Activated CD8-positive, alpha-beta memory T cell treated with anti-CD3 and anti-CD28 coated beads for 48 hours (primary cell): ENCODE measurements around the gene AMZ1.
"Not testable (repeated sequence)": the region's sequence is repeated elsewhere in the genome, so short reads cannot be mapped to it uniquely, and the experiment has no call there.

Source experiments
- DNase-seq, 3 experiments: peaks; one replicate each; pipeline ENCODE4 v3.0.0-alpha.2; 2020; ENCODE audit warnings: low read depth in 2 of 3, low spot score in 2 of 3

Gene AMZ1

DNA sequence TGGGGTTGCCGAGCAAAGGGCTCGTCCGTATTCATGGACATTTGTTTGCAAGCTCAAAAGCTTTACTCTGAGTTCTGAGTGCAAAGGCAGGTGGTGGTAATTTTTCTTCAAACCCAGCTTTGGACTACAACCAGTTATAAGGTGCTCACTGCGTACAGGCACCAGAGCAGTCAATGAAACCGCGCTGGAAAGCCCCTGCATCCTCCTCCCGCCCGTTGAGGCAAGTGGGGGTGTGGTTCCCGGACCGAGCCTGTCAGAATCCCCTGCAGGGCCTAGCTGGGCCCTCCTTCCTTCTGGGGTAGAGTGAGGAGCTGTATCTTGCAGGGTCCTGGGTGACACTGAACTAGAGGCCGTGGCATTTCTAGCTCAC, 22.3 kb downstream of the AMZ1 start:
- DNase-seq = no peak

DNA sequence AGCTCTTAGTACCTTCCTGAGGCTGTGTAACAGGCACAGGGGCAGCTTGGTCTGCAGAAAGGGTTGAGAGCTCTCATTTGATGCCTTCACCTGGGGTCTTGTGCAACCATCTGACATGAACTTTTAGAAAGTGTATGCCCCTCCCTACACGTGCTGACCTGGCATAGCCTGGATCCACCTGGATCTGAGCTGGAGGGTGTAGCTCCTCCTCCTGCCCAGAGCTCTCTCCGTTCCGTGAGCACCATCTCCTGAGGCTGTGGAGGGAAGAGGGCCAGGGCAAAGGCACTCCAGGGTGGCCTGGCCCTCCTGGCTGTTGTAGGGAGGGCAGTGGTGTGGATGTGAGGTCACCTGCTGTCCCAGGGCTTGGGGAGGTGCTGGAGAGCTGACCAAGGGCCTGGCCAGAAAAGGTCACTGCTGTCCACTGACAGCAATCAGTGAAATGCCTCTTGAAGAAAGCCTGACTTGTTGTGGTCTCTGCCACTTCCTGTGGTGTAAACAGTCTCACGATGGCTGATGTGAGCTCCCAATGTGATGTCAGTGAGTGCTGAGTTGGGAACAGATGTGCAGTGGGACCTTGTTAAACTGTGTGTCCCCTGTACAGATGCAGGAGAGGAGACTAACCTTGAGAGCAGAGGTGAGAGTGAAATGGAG, 23.0 kb downstream of the AMZ1 start:
- no peak for DNase-seq

DNA sequence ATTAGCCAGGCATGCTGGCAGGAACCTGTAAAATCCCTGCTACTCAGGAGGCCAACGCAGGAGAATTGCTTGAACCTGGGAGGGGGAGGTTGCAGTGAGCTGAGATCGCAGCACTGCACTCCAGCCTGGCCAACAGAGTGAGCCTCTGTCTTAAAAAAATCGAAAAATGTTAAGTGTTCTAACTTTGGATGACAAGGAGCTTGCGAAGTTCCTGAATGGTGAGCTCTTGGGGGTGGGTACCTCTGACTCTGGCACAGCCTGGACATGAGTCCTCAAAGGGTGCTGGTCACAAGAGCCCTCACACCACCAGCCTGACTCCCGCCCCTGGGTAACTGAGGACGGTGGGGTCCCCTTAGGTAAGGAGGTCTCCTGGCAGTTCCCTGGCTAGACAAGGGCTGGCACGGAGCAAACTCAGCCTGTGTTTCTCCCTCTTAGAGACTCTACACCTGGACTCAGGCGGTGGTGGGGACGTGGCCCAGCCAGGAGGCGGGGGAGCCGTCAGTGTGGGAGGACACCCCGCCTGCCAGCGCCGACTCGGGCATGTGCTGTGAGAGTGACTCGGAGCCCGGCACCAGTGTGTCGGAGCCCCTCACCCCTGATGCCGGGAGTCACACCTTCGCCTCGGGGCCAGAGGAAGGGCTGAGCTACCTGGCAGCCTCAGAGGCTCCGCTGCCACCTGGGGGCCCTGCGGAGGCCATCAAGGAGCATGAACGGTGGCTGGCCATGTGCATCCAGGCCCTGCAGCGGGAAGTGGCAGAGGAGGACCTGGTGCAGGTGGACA, 24.1 kb downstream of the AMZ1 start:
- DNase-seq = no peak

DNA sequence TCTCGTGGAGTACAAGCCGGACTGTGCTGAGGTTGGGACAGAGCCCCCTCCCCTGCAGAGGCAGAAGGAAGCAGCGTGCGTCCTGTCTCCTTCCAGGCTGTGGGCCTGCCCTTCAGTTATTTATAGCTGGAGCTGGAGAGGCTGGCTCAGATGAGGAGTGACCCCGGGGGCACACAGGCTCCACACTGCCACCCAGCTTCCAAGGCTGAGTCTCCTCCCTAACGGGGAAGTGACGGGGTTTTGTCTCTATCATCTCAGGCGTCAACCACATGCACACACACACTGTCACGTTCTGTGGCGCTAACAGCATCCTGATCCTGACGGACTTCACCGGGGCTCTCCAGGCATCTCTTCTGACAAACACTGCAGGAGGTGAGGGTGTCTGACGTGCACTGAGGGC, 25.4 kb downstream of the AMZ1 start:
- no peak for DNase-seq

DNA sequence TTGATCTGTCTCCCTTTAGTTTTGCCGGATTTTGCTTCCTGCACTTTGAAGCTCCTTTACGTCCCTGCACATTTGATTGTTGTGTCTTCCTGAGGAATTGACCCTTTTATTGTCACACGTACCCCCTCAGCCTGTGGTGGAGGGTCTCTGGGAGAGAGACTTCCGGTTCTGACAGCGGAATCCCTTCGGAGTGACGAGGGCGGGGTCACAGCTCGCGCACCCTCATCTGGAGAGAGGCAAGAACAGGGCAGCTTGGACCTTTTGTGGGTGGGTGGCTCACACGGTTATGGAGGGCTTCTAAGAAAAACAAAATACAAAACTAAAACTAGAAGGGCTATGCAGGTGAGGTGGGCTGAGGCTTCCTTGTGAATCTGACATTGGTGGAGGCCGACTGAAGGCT, 26.0 kb downstream of the AMZ1 start:
- DNase-seq = no peak

DNA sequence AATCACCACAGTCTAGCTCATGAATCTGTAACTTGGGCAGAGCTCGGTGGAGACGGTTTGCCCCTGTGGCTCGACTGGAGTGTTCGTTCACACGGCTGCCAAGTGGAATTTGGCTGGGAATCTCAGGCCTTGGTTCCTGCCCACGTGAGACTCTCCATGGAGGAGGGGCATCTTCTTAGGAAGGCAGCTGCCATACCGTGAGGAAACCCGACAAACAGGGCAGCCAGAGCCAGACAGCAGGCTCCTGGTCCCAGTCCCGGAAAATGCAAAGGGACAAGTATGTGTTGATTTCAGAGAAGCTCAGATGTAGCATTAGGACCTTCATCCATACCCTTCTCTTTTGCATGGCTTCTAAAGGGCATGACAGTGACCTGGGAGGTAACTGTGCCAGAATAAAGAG, 26.6 kb downstream of the AMZ1 start:
- DNase-seq = no peak

DNA sequence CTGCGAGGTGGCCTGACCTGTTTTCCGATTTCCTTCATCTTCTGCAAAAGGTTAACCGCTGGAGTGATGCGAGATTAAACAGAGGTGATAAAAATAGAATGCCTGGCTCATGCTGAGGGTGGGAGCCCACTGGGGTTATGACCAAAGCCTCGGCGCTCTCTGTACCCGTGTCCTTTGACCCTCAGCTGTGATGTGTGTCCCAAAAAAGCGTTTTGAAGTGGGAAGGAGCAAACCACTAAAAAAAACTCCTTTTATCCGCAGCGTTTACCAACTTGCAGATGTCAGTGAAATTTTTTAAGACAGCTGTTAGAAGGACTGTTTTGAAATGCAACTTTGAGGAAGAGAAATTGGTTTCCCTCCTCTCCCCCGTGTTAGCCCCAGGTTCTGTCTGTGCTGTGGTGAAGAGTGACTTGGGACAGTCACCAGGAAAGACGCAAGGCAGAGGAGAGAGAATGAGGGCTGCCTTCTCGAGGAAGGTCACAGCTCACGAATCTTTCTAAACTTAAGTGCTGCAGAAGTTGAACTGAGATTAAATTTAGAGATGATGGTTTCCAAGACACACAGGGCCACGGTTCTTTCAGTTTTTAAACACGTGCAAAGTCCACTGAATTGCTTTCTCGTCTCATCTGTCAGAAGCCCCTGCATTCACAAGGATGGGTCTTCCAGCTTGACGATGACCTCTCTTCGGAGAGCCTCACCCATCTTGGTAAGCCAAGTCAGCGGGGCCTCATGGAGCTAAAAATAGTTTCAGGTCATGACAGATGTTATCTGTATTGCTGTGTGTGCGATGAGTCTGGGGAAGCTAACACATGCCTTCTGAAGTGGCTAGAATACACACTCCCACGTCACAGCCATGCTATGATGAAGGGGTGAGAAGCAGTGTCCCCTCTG, 27.6 kb downstream of the AMZ1 start:
- no peak for DNase-seq

DNA sequence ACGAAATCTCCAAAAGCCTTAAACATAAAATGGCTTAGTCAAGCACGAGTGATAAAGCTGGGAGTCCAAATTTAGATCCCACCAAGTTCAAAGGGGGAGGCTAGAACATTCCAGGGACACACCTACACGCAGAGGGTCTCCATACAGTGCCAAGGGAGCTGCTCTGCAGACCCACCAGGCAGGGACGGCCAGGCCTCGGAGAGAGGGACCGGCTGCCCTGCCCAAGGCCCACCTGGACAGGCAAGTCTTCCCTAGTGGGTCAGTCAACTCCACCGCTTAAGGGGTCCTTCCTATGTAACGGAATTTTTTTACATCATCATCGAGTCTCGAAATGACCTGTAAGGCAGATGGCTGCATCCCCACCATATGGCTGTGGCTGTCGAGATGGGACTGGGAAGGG, 28.5 kb downstream of the AMZ1 start:
- no peak for DNase-seq

DNA sequence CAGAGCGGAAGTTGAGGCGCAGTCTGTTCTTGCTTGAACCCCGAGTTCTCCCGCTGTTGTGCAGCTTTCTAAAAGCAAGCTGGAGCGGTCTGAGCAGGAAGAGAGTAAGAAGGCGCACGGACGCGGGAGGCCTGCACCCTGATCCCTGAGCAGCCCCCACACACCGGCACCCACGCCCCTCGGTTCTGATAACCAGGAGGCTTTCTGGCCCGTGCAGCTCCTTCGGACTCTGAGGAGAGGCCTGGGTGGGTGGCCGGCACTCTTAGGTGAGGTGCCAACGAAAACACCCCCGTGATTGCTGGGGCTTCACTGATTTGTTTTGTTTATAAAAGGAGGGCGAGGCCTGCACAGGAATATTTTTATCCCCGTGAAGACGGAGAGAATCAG, 28.9 kb downstream of the AMZ1 start:
- no peak for DNase-seq

DNA sequence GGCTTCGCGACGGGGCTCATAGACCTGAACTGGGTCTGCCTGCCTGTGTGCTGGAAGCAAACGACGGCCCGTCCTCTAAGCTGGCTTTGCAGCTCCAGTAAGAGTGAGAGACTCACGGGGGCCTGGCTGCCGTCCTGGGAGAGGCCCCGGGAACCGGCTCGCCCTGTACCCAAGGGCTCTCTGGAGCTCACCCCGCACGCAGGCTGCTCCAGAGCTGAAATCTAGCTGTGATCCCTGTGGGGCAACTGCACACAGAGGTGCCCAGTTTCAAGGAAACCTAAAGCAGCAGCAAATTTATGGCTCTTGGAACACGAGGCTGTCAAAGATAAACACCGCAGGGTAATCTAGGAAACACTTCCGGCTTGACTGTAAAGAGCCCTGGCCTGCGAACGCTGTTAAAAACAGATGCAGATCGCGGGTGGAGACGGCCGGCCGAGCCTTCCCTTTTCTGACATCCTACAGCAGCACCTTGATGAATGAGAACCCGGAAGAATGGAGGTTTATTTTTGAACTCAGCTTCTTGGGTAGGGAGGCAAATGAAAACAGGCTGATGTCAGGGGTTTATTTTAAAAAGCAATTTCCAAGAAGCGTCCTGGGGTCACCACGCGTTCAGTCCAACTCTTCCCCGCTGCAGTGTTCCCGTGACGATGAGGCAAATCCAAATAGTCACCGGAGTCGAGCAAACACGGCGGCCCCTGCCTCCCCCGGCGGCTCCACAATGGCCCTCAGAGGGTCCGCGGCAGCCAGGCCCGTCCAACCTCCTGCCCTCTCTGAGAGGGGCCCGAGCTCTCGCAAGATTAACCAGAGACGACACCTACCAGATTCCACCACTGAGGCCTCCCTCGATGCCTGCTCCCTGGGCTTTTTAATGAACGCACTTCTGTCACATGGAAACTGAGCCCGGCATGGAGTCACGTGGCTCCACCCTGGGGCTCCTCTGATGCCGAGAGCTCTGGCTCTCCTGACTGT, 29.6 kb downstream of the AMZ1 start:
- DNase-seq = no peak

DNA sequence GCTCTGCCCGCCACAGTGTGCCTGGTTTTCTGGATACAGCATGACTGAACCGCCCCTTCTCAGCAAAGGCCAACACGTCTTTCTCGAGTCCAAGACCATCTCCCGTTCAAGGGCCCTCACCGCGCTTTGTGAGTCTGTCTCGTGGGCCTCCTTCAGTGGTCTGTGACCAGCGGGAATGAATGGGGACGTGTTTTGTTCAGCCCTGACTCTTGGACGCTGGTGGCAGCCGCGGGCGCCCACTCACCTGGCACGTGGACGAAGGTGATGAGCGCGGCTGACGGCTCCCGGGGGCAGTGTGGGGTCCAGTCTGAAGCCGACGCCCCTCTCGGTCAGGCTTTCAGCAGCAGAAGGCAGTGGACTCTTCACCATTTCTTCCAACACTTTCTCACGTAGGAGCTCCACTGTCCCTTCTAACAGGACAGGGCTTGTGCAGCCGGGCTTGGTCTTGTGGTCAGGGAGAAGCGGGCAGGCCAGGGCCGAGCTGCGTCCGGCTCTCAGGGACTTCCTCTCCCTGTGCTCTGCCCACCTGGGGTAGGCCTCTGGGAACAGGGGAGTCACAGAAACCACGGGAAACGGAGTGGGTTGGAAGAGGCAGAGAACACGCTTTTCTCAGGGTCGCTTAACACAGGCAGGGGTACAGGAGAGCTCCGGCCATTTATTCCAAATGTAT, 30.4 kb downstream of the AMZ1 start:
- no peak for DNase-seq

DNA sequence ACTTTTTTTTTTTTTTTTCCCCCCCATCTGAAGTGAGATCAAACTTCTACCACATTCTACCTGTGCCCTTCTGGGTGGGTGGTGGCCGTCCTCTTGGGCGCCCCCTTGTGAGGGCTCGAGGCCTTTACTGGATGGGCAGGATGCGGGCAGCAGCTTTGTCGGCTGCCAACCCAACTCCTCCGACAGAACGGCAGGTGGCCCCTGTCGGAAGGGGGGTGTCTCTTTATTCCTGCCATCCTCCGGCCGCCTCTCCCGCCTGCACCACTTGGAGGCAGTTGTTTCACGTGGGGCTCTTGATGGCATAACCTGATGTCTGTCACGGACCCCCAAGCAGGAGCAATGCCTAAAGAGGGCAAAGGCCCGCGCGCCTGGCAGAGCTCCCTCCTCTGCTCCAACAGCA, 31.0 kb downstream of the AMZ1 start:
- no peak for DNase-seq

DNA sequence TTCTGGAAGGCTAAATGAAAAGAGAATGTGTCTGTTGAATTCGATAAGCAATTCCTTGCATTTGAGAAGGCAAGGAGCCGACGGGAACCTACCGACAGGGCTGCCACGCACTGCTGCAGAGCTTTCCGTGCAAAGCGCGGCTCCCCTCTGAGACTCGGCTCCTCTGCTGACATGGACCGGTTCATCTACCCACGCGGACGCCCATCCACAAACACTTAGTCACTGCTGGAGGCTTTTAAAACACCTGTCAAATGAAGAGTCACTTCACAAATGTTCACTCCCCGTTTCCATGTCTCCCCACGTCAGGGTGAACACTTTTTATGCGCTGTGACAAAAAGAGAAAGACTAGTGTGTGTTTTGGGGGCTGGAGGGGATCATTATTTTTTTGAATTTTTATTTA, 32.0 kb downstream of the AMZ1 start:
- no peak for DNase-seq

DNA sequence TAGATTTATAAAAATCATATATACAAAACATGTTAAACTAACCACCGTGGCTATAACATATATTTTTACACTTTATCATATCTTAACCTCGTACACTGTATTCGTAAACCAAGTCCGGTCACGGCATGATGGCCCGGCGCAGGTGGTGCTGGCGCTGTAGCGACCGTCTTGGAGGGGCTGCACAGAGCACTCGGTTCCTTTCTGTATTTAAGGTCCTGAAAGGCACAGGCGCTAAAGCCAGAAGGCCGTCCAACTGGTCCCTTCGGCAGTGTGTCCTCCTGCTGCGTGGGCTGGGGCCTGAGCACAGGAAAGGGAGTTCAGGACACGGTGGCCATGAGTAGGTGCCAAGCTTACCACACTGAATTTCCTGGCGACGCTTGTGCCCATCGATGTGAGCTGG, 33.8 kb downstream of the AMZ1 start:
- no peak for DNase-seq

DNA sequence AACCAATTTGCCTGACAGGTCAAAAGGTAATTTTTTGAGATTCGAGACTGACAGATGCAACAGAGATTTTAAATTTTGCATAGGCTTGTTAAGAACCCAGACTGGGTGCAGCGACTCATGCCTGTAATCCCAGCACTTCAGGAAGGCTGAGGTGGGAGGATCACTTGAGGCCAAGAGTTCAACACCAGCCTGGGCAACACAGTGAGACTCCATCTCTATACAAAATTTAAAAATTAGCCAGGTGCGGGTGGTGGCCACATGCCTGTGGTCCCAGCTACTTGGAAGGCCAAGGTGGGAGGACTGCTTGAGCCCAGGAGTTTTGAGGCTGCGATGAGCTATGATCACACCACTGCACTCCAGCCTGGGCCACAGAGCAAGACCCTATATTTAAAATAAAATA, 34.6 kb downstream of the AMZ1 start:
- no peak for DNase-seq

DNA sequence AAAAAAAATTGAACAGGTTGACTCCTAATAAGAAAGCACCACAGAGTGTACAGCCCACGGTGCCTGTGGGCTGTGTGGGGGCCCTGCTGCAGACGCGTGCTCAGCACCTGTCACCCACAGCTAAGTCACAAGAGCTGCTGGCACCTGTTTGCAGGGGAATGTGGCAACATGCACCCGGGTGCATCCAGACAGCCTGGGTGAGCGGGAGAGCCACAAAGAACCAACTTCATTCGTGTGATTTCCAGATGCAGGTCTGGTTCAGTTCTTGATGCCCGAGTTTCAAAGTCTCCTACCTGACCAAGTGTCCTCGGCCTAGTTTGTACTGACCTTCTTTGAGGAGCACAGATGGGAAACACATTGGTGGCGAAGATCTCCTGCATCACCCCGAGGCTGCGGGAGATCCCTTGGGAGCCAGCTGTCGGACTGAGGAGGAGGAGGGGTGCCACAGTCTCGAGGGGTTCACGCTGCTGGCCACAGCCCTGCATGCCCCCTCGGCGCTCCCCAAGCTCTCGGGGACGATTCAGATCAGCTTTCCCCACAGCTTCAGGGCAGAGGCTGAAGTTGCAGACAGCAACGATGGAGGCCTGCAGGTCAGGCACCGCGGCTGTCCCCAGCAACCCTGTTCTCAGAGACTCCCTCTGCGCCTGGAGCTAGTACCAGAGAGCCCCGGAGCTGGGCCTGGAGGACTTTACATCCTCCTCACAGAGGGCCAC, 35.3 kb downstream of the AMZ1 start:
- DNase-seq = no peak

DNA sequence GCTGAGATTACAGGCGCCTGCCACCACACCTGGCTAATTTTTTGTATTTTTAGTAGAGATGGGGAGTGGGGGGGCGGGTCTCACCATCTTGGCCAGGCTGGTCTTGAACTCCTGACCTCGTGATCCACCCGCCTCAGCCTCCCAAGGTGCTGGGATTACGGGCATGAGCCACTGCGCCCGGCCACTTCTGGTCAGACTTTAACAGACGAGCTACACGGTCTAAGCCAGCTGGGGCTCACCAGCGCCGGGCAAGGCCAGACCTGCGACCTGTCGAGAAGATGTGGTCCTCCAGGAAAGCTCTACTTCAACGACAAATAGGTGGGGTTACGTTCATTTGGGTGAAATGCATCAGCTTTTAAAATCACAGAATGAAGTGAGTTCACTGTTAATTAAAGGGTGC, 36.0 kb downstream of the AMZ1 start:
- DNase-seq = not testable (repeated sequence)

DNA sequence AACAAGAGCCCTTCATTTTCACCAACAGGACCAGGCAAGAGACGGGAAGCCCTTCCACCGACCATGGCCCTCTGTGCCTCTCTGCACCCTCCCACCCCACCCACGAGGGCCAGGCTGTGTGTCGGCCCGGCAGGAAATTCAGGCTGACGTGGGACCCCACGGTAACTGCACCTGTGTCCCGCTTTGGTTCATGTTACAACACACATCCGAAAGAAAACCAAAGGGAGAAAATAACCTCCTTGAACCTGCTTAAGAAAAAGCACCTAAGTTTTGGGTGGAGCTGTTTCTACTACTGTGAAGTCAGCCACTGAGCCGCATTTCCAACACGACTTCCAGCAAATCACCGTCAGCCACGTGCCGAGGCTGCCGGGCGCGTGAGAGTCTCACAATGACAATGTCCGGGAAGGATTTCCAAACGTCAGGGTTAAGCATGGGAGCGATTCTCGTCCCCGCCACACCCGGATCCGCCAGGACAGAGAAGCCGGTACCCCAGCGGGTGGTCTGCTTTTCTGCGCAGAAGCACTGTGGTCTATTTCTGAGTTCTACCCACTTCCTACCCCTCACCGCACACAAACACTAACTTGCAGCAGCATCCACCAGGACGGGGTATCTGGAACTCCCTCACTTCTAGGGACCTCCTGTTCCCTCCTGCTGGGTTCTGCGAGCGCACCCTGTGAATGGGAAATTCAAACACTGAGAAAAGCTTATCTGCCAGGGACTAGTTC, 36.6 kb downstream of the AMZ1 start:
- no peak for DNase-seq
